ENCODE measurements around the gene TCF4.

TCF4 gene

GRCh38 chr18:55439056-55439455, 148.9 kb downstream of the TCF4 start:
- Histone ChIP-seq H3K9ac (ENCODE audit: low read length) (no peak overlapping the region), H3K27me3 (ENCODE audit: control insufficient read depth, insufficient read depth, low read length) (no peaks in the 10 kb centered on the region), H3K9me3 (ENCODE audit: control insufficient read depth, insufficient read depth, low read depth, low read length) (no peaks in the 10 kb centered on the region), H3K27ac (ENCODE audit: low read depth, low read length) (peak overlapping the region; percentile 3; the same call in 1 of the 2 replicates), H3K36me3 (ENCODE audit: control insufficient read depth, insufficient read depth, low read length) (no peaks in the 10 kb centered on the region), H3K4me3 (ENCODE audit: low read depth, low read length) (no peak overlapping the region), H3K4me1 (ENCODE audit: control insufficient read depth, insufficient read depth, low read length) (peaks cover 41% of the 10 kb centered on the region)

GRCh38 chr18:55435592-55435991, 152.4 kb downstream of the TCF4 start:
- no peaks in the 10 kb centered on the region for H3K36me3 ChIP-seq (ENCODE audit: control insufficient read depth, insufficient read depth, low read length)
- peaks cover 36% of the 10 kb centered on the region for H3K4me1 ChIP-seq (ENCODE audit: control insufficient read depth, insufficient read depth, low read length)

GRCh38 chr18:55433648-55434047, 154.3 kb downstream of the TCF4 start:
- H3K27ac ChIP-seq (ENCODE audit: low read depth, low read length), result no peak overlapping the region
- no peaks in the 10 kb centered on the region for H3K27me3 ChIP-seq (ENCODE audit: control insufficient read depth, insufficient read depth, low read length)
- H3K4me1 ChIP-seq (ENCODE audit: control insufficient read depth, insufficient read depth, low read length), result peaks cover 23% of the 10 kb centered on the region
- no peak overlapping the region for H3K4me3 ChIP-seq (ENCODE audit: low read depth, low read length)
- H3K36me3 ChIP-seq (ENCODE audit: control insufficient read depth, insufficient read depth, low read length), result no peaks in the 10 kb centered on the region
- H3K9me3 ChIP-seq (ENCODE audit: control insufficient read depth, insufficient read depth, low read depth, low read length), result no peaks in the 10 kb centered on the region
- no peak overlapping the region for H3K9ac ChIP-seq (ENCODE audit: low read length)

More at GRCh38 chr18:55435592-55435991, 152.4 kb downstream of the TCF4 start:
- no peaks in the 10 kb centered on the region for H3K9me3 ChIP-seq (ENCODE audit: control insufficient read depth, insufficient read depth, low read depth, low read length)
- no peak overlapping the region for H3K4me3 ChIP-seq (ENCODE audit: low read depth, low read length)
- no peaks in the 10 kb centered on the region for H3K27me3 ChIP-seq (ENCODE audit: control insufficient read depth, insufficient read depth, low read length)
- no peak overlapping the region for H3K27ac ChIP-seq (ENCODE audit: low read depth, low read length)
- no peak overlapping the region for H3K9ac ChIP-seq (ENCODE audit: low read length)

- Histone ChIP-seq H3K4me3 (ENCODE audit: low read depth, low read length) (no peak overlapping the region), H3K4me1 (ENCODE audit: control insufficient read depth, insufficient read depth, low read length) (peaks cover 18% of the 10 kb centered on the region; the same call in 1 of the 2 replicates), H3K27ac (ENCODE audit: low read depth, low read length) (no peak overlapping the region), H3K9ac (ENCODE audit: low read length) (no peak overlapping the region), H3K9me3 (ENCODE audit: control insufficient read depth, insufficient read depth, low read depth, low read length) (no peaks in the 10 kb centered on the region), H3K27me3 (ENCODE audit: control insufficient read depth, insufficient read depth, low read length) (no peaks in the 10 kb centered on the region), H3K36me3 (ENCODE audit: control insufficient read depth, insufficient read depth, low read length) (no peaks in the 10 kb centered on the region)
Measured at GRCh38 chr18:55433140-55433539, 154.9 kb downstream of the TCF4 start.

- no peaks in the 10 kb centered on the region for H3K27me3 ChIP-seq (ENCODE audit: control insufficient read depth, insufficient read depth, low read length)
- H3K9me3 ChIP-seq (ENCODE audit: control insufficient read depth, insufficient read depth, low read depth, low read length), result no peaks in the 10 kb centered on the region
- H3K4me1 ChIP-seq (ENCODE audit: control insufficient read depth, insufficient read depth, low read length), result peaks cover 16% of the 10 kb centered on the region; the same call in 1 of the 2 replicates
- no peak overlapping the region for H3K27ac ChIP-seq (ENCODE audit: low read depth, low read length)
- no peak overlapping the region for H3K9ac ChIP-seq (ENCODE audit: low read length)
- no peak overlapping the region for H3K4me3 ChIP-seq (ENCODE audit: low read depth, low read length)
- no peaks in the 10 kb centered on the region for H3K36me3 ChIP-seq (ENCODE audit: control insufficient read depth, insufficient read depth, low read length)
Measured at GRCh38 chr18:55432307-55433040, 155.5 kb downstream of the TCF4 start.

GRCh38 chr18:55430026-55430425, 158.0 kb downstream of the TCF4 start:
- H3K9ac ChIP-seq (ENCODE audit: low read length), result no peak overlapping the region
- H3K27me3 ChIP-seq (ENCODE audit: control insufficient read depth, insufficient read depth, low read length), result no peaks in the 10 kb centered on the region
- no peak overlapping the region for H3K27ac ChIP-seq (ENCODE audit: low read depth, low read length)
- peaks cover 21% of the 10 kb centered on the region for H3K4me1 ChIP-seq (ENCODE audit: control insufficient read depth, insufficient read depth, low read length)
- H3K4me3 ChIP-seq (ENCODE audit: low read depth, low read length), result no peak overlapping the region
- H3K9me3 ChIP-seq (ENCODE audit: control insufficient read depth, insufficient read depth, low read depth, low read length), result no peaks in the 10 kb centered on the region
- H3K36me3 ChIP-seq (ENCODE audit: control insufficient read depth, insufficient read depth, low read length), result no peaks in the 10 kb centered on the region

GRCh38 chr18:55427951-55428350, 160.0 kb downstream of the TCF4 start:
- Histone ChIP-seq H3K36me3 (ENCODE audit: control insufficient read depth, insufficient read depth, low read length) (no peaks in the 10 kb centered on the region), H3K9ac (ENCODE audit: low read length) (no peak overlapping the region), H3K9me3 (ENCODE audit: control insufficient read depth, insufficient read depth, low read depth, low read length) (no peaks in the 10 kb centered on the region), H3K27me3 (ENCODE audit: control insufficient read depth, insufficient read depth, low read length) (no peaks in the 10 kb centered on the region), H3K4me3 (ENCODE audit: low read depth, low read length) (no peak overlapping the region), H3K4me1 (ENCODE audit: control insufficient read depth, insufficient read depth, low read length) (peaks cover 34% of the 10 kb centered on the region), H3K27ac (ENCODE audit: low read depth, low read length) (no peak overlapping the region)

GRCh38 chr18:55425698-55426097, 162.3 kb downstream of the TCF4 start:
- Histone ChIP-seq H3K9ac (ENCODE audit: low read length) (no peak overlapping the region), H3K27ac (ENCODE audit: low read depth, low read length) (no peak overlapping the region), H3K4me3 (ENCODE audit: low read depth, low read length) (no peak overlapping the region), H3K27me3 (ENCODE audit: control insufficient read depth, insufficient read depth, low read length) (no peaks in the 10 kb centered on the region), H3K4me1 (ENCODE audit: control insufficient read depth, insufficient read depth, low read length) (peaks cover 54% of the 10 kb centered on the region), H3K9me3 (ENCODE audit: control insufficient read depth, insufficient read depth, low read depth, low read length) (no peaks in the 10 kb centered on the region), H3K36me3 (ENCODE audit: control insufficient read depth, insufficient read depth, low read length) (no peaks in the 10 kb centered on the region)

- Histone ChIP-seq H3K4me1 (ENCODE audit: control insufficient read depth, insufficient read depth, low read length) (peaks cover 76% of the 10 kb centered on the region), H3K36me3 (ENCODE audit: control insufficient read depth, insufficient read depth, low read length) (no peaks in the 10 kb centered on the region), H3K9me3 (ENCODE audit: control insufficient read depth, insufficient read depth, low read depth, low read length) (no peaks in the 10 kb centered on the region), H3K9ac (ENCODE audit: low read length) (no peak overlapping the region), H3K27ac (ENCODE audit: low read depth, low read length) (no peak overlapping the region), H3K4me3 (ENCODE audit: low read depth, low read length) (no peak overlapping the region), H3K27me3 (ENCODE audit: control insufficient read depth, insufficient read depth, low read length) (no peaks in the 10 kb centered on the region)
Measured at GRCh38 chr18:55422456-55423180, 165.4 kb downstream of the TCF4 start.

- no peak overlapping the region for H3K9ac ChIP-seq (ENCODE audit: low read length)
- peaks cover 84% of the 10 kb centered on the region for H3K4me1 ChIP-seq (ENCODE audit: control insufficient read depth, insufficient read depth, low read length)
- no peaks in the 10 kb centered on the region for H3K9me3 ChIP-seq (ENCODE audit: control insufficient read depth, insufficient read depth, low read depth, low read length)
- no peak overlapping the region for H3K27ac ChIP-seq (ENCODE audit: low read depth, low read length)
- H3K36me3 ChIP-seq (ENCODE audit: control insufficient read depth, insufficient read depth, low read length), result no peaks in the 10 kb centered on the region
- no peaks in the 10 kb centered on the region for H3K27me3 ChIP-seq (ENCODE audit: control insufficient read depth, insufficient read depth, low read length)
- H3K4me3 ChIP-seq (ENCODE audit: low read depth, low read length), result no peak overlapping the region
Measured at GRCh38 chr18:55421615-55422419, 166.2 kb downstream of the TCF4 start.

GRCh38 chr18:55421308-55421614, 166.7 kb downstream of the TCF4 start:
- H3K9ac ChIP-seq (ENCODE audit: low read length), result no peak overlapping the region
- H3K4me1 ChIP-seq (ENCODE audit: control insufficient read depth, insufficient read depth, low read length), result peaks cover 89% of the 10 kb centered on the region
- H3K27me3 ChIP-seq (ENCODE audit: control insufficient read depth, insufficient read depth, low read length), result no peaks in the 10 kb centered on the region
- no peaks in the 10 kb centered on the region for H3K36me3 ChIP-seq (ENCODE audit: control insufficient read depth, insufficient read depth, low read length)
- H3K27ac ChIP-seq (ENCODE audit: low read depth, low read length), result 0 out of 2 replicates have a peak overlapping the region, but pooled peaks have one; percentile 54
- no peak overlapping the region for H3K4me3 ChIP-seq (ENCODE audit: low read depth, low read length)
- H3K9me3 ChIP-seq (ENCODE audit: control insufficient read depth, insufficient read depth, low read depth, low read length), result no peaks in the 10 kb centered on the region

Measured in HUES6 (cell line).